Large intestine (tissue), 3 donors: ENCODE measurements around the gene EDN2. TPM values are rescaled to one million over a fixed set of nuclear protein-coding genes. Genes with fewer than 3 reads are reported as not detected.

Experiments used
- DNase-seq, 2 donors: peaks; one replicate each; pipeline versions ENCODE4 v3.0.0 to v3.0.0-alpha.2; 2013
- H3K27ac ChIP-seq: one replicate; pipeline ENCODE4 v1.5.1; 2013; ENCODE audit warnings: low read length
- H3K27me3 ChIP-seq: 2 replicates; pipeline ENCODE4 v1.6.1; 2013; ENCODE audit warnings: low read length; ENCODE audit not compliant: control insufficient read depth, insufficient read depth
- H3K36me3 ChIP-seq: 2 replicates; pipeline ENCODE4 v1.6.1; 2013; ENCODE audit warnings: low read length; ENCODE audit not compliant: control insufficient read depth, insufficient read depth
- H3K4me1 ChIP-seq: one replicate; pipeline ENCODE4 v1.6.1; 2013; ENCODE audit warnings: low read length; ENCODE audit not compliant: control insufficient read depth, insufficient read depth
- H3K4me3 ChIP-seq: one replicate; pipeline ENCODE4 v1.5.1; 2013; ENCODE audit warnings: low read length
- H3K9me3 ChIP-seq: one replicate; pipeline ENCODE4 v1.6.1; 2013; ENCODE audit warnings: mild to moderate bottlenecking, low read depth, low read length, moderate library complexity; ENCODE audit not compliant: control insufficient read depth
- WGBS: methylation state at CpG from one replicate; pipeline ENCODE4 v1.1.5; 2013; ENCODE audit warnings: low lambda C conversion rate; ENCODE audit not compliant: insufficient coverage; 5-methylcytosine and 5-hydroxymethylcytosine counted together
- polyA plus RNA-seq: library from polyadenylated mRNA; unstranded; fragments of 120-200 nt; gene quantifications from one replicate; pipeline ENCODE4 v1.2.1, GENCODE V29; 2013

Gene EDN2
- polyA plus RNA-seq, 1 donor = 0.51 TPM

DNA sequence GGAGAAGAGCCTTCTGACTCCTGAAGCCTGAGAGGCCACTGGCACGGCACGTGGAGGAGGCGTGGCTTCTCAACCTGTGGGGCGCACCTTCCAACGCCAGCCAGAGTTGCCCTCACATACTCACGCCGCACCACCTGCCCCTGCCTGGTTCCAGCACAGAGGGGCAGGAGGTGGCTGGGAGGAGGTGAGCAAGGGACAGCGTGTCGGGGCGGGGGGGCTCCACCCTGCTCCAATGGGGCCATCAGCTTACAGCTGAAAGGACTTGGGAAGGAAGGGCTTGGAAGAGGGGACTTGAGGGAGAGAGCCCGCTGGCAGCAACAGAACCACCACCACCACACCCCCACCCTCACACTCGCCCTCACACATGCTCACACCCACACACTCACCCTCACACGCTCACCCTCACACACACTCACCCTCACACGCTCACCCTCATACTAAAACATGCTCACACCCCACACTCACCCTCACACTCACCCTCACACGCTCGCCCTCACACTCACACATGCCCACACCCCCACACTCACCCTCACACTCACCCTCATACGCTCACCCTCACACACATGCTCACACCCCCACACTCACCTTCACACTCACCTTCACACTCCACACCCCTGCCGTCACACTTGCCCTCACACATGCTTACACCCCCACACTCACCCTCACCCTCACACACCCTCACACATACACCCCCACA is 41.6 kb upstream of the EDN2 start:
- Histone ChIP-seq H3K36me3 (no peaks in the 10 kb centered on the region), H3K4me1 (no peaks in the 10 kb centered on the region), H3K27ac (no peak overlapping the region), H3K9me3 (no peaks in the 10 kb centered on the region), H3K4me3 (no peak overlapping the region), H3K27me3 (no peaks in the 10 kb centered on the region)
- no peak for DNase-seq
- WGBS = 100% methylated on average over 3 of the region's 18 CpGs

GRCh38 chr1:41524676-41525675 is 40.5 kb upstream of the EDN2 start:
- Histone ChIP-seq H3K27me3 (no peaks in the 10 kb centered on the region), H3K36me3 (no peaks in the 10 kb centered on the region), H3K4me1 (no peaks in the 10 kb centered on the region), H3K4me3 (no peak overlapping the region), H3K9me3 (no peaks in the 10 kb centered on the region), H3K27ac (no peak overlapping the region)
- WGBS = no CpG with 5 or more reads among the region's 30 CpGs
- no peak for DNase-seq

- Histone ChIP-seq H3K4me3 (no peak overlapping the region), H3K36me3 (no peaks in the 10 kb centered on the region), H3K9me3 (no peaks in the 10 kb centered on the region), H3K4me1 (no peaks in the 10 kb centered on the region), H3K27me3 (no peaks in the 10 kb centered on the region), H3K27ac (no peak overlapping the region)
- WGBS = no CpG with 5 or more reads among the region's 9 CpGs
- no peak for DNase-seq
Measured at GRCh38 chr1:41523949-41524675, 39.6 kb upstream of the EDN2 start.

DNA sequence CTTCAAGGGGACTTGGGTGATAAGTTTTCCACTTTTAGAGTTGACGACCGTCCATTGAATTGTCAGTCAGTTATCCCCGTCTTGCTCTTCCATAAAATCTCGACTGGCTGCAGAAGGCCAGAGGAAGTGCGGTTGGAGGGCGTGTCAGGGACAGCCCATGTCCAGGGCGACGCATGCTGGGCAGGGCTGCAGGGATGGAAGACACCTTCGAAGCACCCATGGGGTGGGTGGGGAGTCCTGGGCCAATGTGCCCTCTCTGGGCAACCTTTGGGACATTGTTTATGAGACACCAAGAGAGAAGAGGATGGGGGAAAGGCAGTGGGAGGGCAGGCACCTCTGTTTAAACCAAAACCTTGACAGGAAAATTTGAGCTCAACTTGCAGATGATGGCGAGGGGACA is 38.6 kb upstream of the EDN2 start:
- WGBS = no CpG with 5 or more reads among the region's 10 CpGs
- H3K36me3 ChIP-seq = no peaks in the 10 kb centered on the region

DNA sequence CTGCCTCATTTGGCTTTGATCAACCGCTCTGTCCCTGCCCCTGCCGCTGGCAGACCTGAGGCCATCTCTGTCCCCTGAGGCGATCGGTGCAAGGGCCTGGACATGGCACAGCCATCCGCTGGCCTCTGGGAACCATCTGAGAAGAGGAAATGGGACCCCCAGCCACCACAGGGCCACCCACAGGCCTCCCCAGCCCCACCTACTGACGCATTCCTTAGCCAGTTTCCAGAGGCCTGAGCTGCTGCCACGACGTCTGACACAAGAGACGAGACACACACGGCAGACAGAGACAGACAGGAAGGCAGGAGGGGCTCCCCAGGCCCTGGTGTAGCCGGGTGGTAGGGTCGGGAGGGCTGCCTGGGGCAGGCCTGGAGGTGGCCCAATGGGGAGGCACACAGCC is 37.3 kb upstream of the EDN2 start:
- Histone ChIP-seq H3K27me3 (no peaks in the 10 kb centered on the region), H3K4me1 (no peaks in the 10 kb centered on the region), H3K4me3 (no peak overlapping the region), H3K36me3 (no peaks in the 10 kb centered on the region), H3K9me3 (no peaks in the 10 kb centered on the region), H3K27ac (no peak overlapping the region)
- no CpG with 5 or more reads among the region's 12 CpGs for WGBS
- DNase-seq = no peak

More for the DNA sequence above, 38.6 kb upstream of the EDN2 start:
- no peak overlapping the region for H3K4me3 ChIP-seq
- no peak overlapping the region for H3K27ac ChIP-seq
- H3K9me3 ChIP-seq = no peaks in the 10 kb centered on the region
- H3K27me3 ChIP-seq = no peaks in the 10 kb centered on the region
- DNase-seq = no peak
- no peaks in the 10 kb centered on the region for H3K4me1 ChIP-seq

GRCh38 chr1:41520951-41521752 is 36.7 kb upstream of the EDN2 start:
- no peaks in the 10 kb centered on the region for H3K27me3 ChIP-seq
- peaks cover 3% of the 10 kb centered on the region for H3K9me3 ChIP-seq
- H3K4me1 ChIP-seq = peaks cover 5% of the 10 kb centered on the region
- DNase-seq = no peak
- H3K4me3 ChIP-seq = no peak overlapping the region
- no peaks in the 10 kb centered on the region for H3K36me3 ChIP-seq
- no CpG with 5 or more reads among the region's 15 CpGs for WGBS
- H3K27ac ChIP-seq = no peak overlapping the region

DNA sequence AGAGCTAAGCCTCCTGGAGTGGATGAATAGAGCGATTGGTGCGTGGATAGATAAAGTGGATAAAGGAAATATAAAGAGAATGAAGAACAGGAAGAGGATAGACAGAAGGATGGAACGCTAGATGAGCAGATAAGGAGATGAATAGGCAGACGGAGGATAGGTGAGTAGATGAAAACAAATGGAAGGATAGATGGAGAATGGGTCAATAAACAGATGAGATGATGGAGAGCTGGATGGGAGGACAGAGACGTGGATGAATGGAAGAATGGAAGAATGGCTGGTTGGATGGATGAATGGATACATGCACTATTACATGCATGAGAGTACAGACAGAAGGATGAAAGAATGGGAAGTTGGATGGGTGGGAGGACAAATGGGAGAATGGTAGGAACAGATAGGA is 35.2 kb upstream of the EDN2 start:
- Histone ChIP-seq H3K9me3 (peaks cover 3% of the 10 kb centered on the region), H3K27ac (no peak overlapping the region), H3K4me1 (peaks cover 19% of the 10 kb centered on the region), H3K36me3 (no peaks in the 10 kb centered on the region), H3K27me3 (no peaks in the 10 kb centered on the region), H3K4me3 (no peak overlapping the region)
- no peak for DNase-seq
- 94% methylated on average over 5 of the region's 5 CpGs for WGBS

DNA sequence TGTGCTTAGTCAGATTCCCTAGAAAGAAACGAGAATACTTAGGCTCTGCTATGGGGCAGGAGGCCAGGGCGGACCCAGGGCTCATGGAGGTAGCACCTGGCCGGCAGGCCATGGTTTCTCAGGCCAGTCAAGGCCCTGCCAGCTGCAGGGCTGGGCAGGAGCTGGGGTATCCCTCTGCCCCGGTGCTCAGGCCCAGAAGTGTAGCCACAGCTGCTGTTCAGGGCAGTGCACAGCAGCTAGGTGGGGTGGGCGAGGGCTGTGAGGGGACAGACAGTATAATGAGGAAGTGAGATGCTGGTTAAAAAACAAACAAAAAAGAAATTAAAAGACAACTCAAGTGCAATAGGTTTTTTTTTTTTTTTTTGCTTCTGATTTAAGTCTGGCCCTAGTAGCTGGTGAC is 34.0 kb upstream of the EDN2 start:
- Histone ChIP-seq H3K27me3 (no peaks in the 10 kb centered on the region), H3K4me1 (peaks cover 29% of the 10 kb centered on the region), H3K27ac (no peak overlapping the region), H3K4me3 (no peak overlapping the region), H3K36me3 (no peaks in the 10 kb centered on the region), H3K9me3 (peaks cover 3% of the 10 kb centered on the region)
- no peak for DNase-seq
- WGBS = 100% methylated on average over 1 of the region's 5 CpGs

DNA sequence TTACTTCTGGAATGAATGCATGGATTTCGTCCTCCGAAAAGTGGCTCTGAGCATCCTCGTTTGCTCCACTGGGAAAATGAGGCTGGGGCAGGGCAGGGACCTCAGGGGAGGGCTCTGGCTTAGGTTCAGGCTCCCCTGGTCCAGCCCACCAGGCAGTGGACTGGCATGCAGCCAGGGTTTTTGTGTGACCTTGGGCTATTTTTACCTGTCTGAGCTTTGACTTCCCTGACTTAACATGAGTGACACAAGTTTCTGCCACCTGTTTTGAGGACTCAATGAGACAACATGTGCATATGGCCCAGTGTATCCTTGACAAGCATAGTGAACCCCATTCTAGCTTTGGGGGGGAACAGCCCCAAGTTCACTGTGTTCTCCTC is 32.6 kb upstream of the EDN2 start:
- H3K4me1 ChIP-seq = peaks cover 29% of the 10 kb centered on the region
- H3K36me3 ChIP-seq = no peaks in the 10 kb centered on the region
- no peak for DNase-seq
- no peak overlapping the region for H3K27ac ChIP-seq
- H3K9me3 ChIP-seq = peaks cover 3% of the 10 kb centered on the region
- no CpG with 5 or more reads among the region's 3 CpGs for WGBS
- H3K27me3 ChIP-seq = no peaks in the 10 kb centered on the region
- H3K4me3 ChIP-seq = no peak overlapping the region
